D721Med (cell line): Measurements from ENCODE around the gene GRAP2.

Experiments
- DNase-seq: peaks from one replicate; pipeline ENCODE4 v3.0.0; 2011; ENCODE audit warnings: low spot score; ENCODE audit not compliant: insufficient read length
- FAIRE-seq: peaks from 2 replicates; lab custom pipeline; 2011; peaks lifted over from hg19 to GRCh38; lab: Jason Lieb, UNC
- CTCF ChIP-seq: IDR thresholded peaks from 2 replicates; pipeline ENCODE4 v1.5.1; 2012; ENCODE audit warnings: mild to moderate bottlenecking, control low read depth; ENCODE audit not compliant: insufficient read depth; ENCODE audit errors: missing control alignments

The GRAP2 gene

GRCh38 chr22:39933741-39934140 lies 32.9 kb downstream of the GRAP2 start:
- no peak for TF ChIP-seq CTCF
- FAIRE-seq (no peak), DNase-seq (no peak)

DNA sequence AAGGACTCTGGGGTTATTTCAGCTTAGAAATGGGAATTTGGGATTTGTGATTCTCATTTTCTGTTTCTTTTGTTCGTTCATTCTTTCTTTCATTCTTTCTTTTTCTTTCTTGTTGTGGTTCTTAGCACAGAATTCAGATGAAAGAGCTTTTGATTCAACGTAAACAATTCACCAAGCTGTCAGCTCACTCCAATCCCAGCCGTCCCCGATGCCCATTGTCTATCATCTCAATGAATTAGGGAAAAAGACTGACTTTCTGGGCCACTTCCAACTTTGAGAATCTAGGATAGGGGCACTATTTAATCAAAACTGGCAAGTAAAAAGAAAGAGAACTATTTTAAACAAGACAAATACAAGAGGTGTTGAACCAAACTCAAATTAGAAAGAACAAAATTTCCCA lies 34.2 kb downstream of the GRAP2 start:
- DNase-seq: no peak
- no peak for TF ChIP-seq CTCF
- FAIRE-seq: no peak

- no peak for FAIRE-seq
- no peak for TF ChIP-seq CTCF
- DNase-seq: no peak
Observed at GRCh38 chr22:39935612-39936011, 34.7 kb downstream of the GRAP2 start.

GRCh38 chr22:39936523-39937145 lies 35.8 kb downstream of the GRAP2 start:
- no peak for FAIRE-seq
- no peak for DNase-seq
- TF ChIP-seq CTCF: no peak

DNA sequence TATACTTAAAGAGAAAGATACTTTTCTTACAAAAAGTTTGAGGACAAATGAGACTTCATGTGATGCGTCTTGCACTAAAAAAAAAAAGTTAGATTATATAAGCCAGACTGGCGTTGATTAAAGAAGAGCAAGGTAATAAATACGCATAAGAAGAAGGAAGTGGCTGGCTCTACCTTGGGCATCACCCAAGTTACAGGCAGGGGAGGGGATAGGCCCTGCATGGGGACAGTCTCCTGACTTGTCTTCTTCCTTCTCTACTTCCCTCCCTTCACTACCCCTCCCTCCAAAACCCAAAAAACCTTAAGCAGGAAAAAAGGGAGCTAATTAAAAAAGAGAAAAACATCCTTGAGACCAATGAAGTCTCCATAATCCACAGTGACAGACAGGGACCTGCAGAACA lies 37.0 kb downstream of the GRAP2 start:
- TF ChIP-seq CTCF: no peak
- FAIRE-seq (no peak), DNase-seq (no peak)

DNA sequence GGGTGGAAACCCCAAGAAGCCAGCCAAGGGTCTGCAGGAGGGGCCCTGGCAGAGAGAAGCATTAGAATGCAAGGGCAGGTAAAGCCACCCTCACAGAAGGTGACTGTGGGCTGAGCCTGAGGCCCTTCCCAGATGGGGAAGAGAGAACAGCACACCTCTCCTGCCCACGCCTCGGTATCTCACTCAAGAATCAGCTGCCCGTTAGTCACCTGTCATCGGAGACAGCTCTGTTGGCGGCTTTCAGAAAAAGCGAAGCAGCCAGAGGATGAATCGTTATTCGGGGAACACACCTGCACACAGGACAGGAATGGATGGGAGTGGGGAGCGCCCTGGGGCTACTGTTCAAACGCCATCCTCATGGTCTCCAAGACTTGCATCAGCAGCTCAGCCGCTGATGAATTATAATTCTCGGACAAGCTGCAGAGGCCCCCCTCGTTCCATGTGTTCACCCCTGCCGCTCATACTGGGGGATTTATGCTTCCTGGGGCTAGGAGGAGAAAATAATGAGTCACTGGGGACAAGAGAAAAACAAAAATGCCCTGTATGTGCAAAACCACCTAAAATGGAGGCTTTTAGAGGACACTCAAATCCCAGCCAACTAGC lies 37.7 kb downstream of the GRAP2 start:
- no peak for DNase-seq
- TF ChIP-seq CTCF: no peak
- no peak for FAIRE-seq

DNA sequence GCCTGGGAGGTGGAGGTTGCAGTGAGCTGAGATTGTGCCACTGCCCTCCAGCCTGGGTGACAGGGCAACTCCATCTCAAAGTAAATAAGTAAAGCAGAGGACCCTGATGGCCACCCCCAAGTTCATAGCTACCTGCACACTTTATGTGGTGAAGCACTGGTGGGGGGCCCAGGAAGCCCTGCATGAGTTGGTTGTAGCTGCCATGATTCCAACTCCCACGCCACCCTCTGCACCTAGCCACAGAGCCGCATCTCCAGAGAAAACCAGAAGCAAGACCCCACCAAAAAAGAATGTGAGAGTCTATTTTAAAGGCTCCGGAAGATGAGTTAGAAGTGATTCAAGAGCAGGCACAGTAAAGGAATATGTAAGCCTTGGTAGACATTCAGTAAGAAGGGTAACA lies 38.9 kb downstream of the GRAP2 start:
- no peak for TF ChIP-seq CTCF
- FAIRE-seq (no peak), DNase-seq (no peak)
